Effector CD4-positive, alpha-beta T cell (primary cell): ENCODE measurements around the gene HOXD1. TPM values are rescaled to one million over a fixed set of nuclear protein-coding genes. Genes with fewer than 3 reads are reported as not detected.

Experiments
- DNase-seq: peaks from one replicate; pipeline ENCODE4 v3.0.0-alpha.2; 2020
- total RNA-seq: gene quantifications from one replicate; lab custom pipeline; 2026; lab: John Stamatoyannopoulos, UW

HOXD1 gene
- total RNA-seq, result not detected

- no peak for DNase-seq
Observed at GRCh38 chr2:176187899-176188773, at the start of gene HOXD1. TSS of gene HOXD1 (plus strand) at chr2:176188668. CDS start at chr2:176188802, 134 bp downstream.

- DNase-seq, result no peak
Observed at GRCh38 chr2:176138923-176139660, 49.4 kb upstream of the HOXD1 start.

GRCh38 chr2:176139661-176140512 is 48.6 kb upstream of the HOXD1 start:
- DNase-seq, result no peak

GRCh38 chr2:176140513-176141317 is 47.8 kb upstream of the HOXD1 start:
- peak; percentile 30 for DNase-seq

- DNase-seq, result no peak
Observed at GRCh38 chr2:176142281-176142680, 46.2 kb upstream of the HOXD1 start.

- DNase-seq, result no peak
Observed at GRCh38 chr2:176145085-176145969, 43.1 kb upstream of the HOXD1 start.

GRCh38 chr2:176146101-176146500 is 42.4 kb upstream of the HOXD1 start:
- no peak for DNase-seq

GRCh38 chr2:176146645-176147044 is 41.8 kb upstream of the HOXD1 start:
- no peak for DNase-seq

GRCh38 chr2:176147210-176147799 is 41.2 kb upstream of the HOXD1 start:
- no peak for DNase-seq

- no peak for DNase-seq
Observed at GRCh38 chr2:176147800-176148496, 40.5 kb upstream of the HOXD1 start.

GRCh38 chr2:176148751-176149421 is 39.6 kb upstream of the HOXD1 start:
- no peak for DNase-seq

GRCh38 chr2:176149481-176149938 is 39.0 kb upstream of the HOXD1 start:
- DNase-seq, result no peak

- no peak for DNase-seq
Observed at GRCh38 chr2:176149939-176150583, 38.4 kb upstream of the HOXD1 start.

GRCh38 chr2:176150584-176151441 is 37.7 kb upstream of the HOXD1 start:
- DNase-seq, result no peak

- no peak for DNase-seq
Observed at GRCh38 chr2:176151442-176152287, 36.8 kb upstream of the HOXD1 start, which contains the start of gene HOXD4. TSS of gene HOXD4 (plus strand) at chr2:176151550. CDS start at chr2:176151634, 84 bp downstream.
